K562 (cell line): ENCODE measurements around the gene DCAF12. TPM values are rescaled to one million over a fixed set of nuclear protein-coding genes. Genes with fewer than 3 reads are reported as not detected.
A peak's percentile ranks its signal among the peaks of the same experiment; 100 is the strongest.

Source experiments
- EGR1 ChIP-seq: fragments of 450-650 bp; conservative IDR thresholded peaks from 2 replicates; pipeline ENCODE4 v1.6.1; 2017; ENCODE audit warnings: mild to moderate bottlenecking
- ELF2 ChIP-seq: fragments of 250-450 bp; sonication (Bioruptor Pico); IDR thresholded peaks from 2 replicates; pipeline ENCODE4 v1.5.0; 2021; ENCODE audit warnings: mild to moderate bottlenecking
- HDAC1 ChIP-seq, 2 experiments: fragments of 450-650 bp; IDR thresholded peaks; 2 replicates each; pipeline ENCODE4 v1.6.1; 2016 to 2017; ENCODE audit warnings: inconsistent platforms in 1 of 2, mild to moderate bottlenecking in 1 of 2, moderate library complexity in 1 of 2
- HOXB6 ChIP-seq: fragments of 250-450 bp; sonication (Bioruptor Pico); IDR thresholded peaks from 2 replicates; pipeline ENCODE4 v1.5.1; 2022; ENCODE audit warnings: mild to moderate bottlenecking, borderline replicate concordance
- KLF13 ChIP-seq: fragments of 450-650 bp; IDR thresholded peaks from 2 replicates; pipeline ENCODE4 v1.6.1; 2016; ENCODE audit warnings: missing genetic modification characterization, low read depth, mild to moderate bottlenecking, missing compliant biosample characterization, moderate library complexity, borderline replicate concordance
- NFYB ChIP-seq: IDR thresholded peaks from 2 replicates; pipeline ENCODE4 v1.6.1; 2011; ENCODE audit warnings: mild to moderate bottlenecking, moderate library complexity; ENCODE audit not compliant: insufficient read length; ENCODE audit errors: extremely low read depth
- POLR2G ChIP-seq: fragments of 200-400 bp; formaldehyde crosslinking; IDR thresholded peaks from 2 replicates; pipeline ENCODE4 v1.6.1; 2017; ENCODE audit warnings: low read depth, mild to moderate bottlenecking, antibody characterized with exemption, low read length, moderate library complexity
- SMARCE1 ChIP-seq: fragments of 450-650 bp; IDR thresholded peaks from 2 replicates; pipeline ENCODE4 v1.7.1; 2016; ENCODE audit warnings: mild to moderate bottlenecking
- ZNF507 ChIP-seq: conservative IDR thresholded peaks from 2 replicates; pipeline ENCODE4 v1.6.1; 2017; ENCODE audit warnings: missing genetic modification characterization, missing compliant biosample characterization
- polyA plus RNA-seq, 8 experiments: library from polyadenylated mRNA; depleted of rRNA in 4 of 8; stranded (reverse) in 5 of 8; unstranded in 3 of 8; fragments of >200 nt; fragmentation: Nextera tagmentation in 2 of 8; fragmentation: Illumina TruSeq in 1 of 8; extraction: Ambion mirVana in 2 of 8; extraction: Trizol in 1 of 8; gene quantifications; 2 replicates each; pipeline versions ENCODE4 v1.2.1 to v1.2.3, GENCODE V29; 2011 to 2014; ENCODE audit warnings: inconsistent platforms in 1 of 8, missing spikeins in 1 of 8
- total RNA-seq, 7 experiments: library from RNA; depleted of rRNA in 6 of 7; stranded (reverse); fragments of >200 nt in 6 of 7; fragmentation: Illumina TruSeq in 2 of 7; extraction: Trizol in 2 of 7; gene quantifications; 2 replicates each; pipeline versions ENCODE4 v1.2.1 to v1.2.3, GENCODE V29; 2011 to 2021; ENCODE audit warnings: low replicate concordance in 1 of 7
- TF ChIP-seq, protein P1 (sequence below), 2 experiments: fragments of 450-650 bp in 1 of 2; sonication (generic) in 1 of 2; formaldehyde crosslinking in 1 of 2; IDR thresholded peaks; 2 replicates each; pipeline versions ENCODE4 v1.7.1 to v1.9.0; 2016 to 2022; ENCODE audit warnings: inconsistent platforms in 1 of 2, mild to moderate bottlenecking in 1 of 2, missing genetic modification reagents in 1 of 2
- TF ChIP-seq, protein P2 (sequence below): sonication (generic); formaldehyde crosslinking; IDR thresholded peaks from 2 replicates; pipeline ENCODE4 v1.8.0; 2022; ENCODE audit warnings: missing genetic modification reagents, mild to moderate bottlenecking, moderate library complexity, borderline replicate concordance
- TF ChIP-seq, protein P3 (sequence below): fragments of 250-450 bp; sonication (Bioruptor Pico); IDR thresholded peaks from 2 replicates; pipeline ENCODE4 v1.9.0; 2021; ENCODE audit warnings: mild to moderate bottlenecking, inconsistent platforms

DCAF12 gene
- total and polyA plus RNA-seq, 9 of the 15 experiments (the other 6 are each of a cell fraction or from before 2014, with no cell fraction given) = 10.9 to 59.6 (median 30.8) TPM

DNA sequence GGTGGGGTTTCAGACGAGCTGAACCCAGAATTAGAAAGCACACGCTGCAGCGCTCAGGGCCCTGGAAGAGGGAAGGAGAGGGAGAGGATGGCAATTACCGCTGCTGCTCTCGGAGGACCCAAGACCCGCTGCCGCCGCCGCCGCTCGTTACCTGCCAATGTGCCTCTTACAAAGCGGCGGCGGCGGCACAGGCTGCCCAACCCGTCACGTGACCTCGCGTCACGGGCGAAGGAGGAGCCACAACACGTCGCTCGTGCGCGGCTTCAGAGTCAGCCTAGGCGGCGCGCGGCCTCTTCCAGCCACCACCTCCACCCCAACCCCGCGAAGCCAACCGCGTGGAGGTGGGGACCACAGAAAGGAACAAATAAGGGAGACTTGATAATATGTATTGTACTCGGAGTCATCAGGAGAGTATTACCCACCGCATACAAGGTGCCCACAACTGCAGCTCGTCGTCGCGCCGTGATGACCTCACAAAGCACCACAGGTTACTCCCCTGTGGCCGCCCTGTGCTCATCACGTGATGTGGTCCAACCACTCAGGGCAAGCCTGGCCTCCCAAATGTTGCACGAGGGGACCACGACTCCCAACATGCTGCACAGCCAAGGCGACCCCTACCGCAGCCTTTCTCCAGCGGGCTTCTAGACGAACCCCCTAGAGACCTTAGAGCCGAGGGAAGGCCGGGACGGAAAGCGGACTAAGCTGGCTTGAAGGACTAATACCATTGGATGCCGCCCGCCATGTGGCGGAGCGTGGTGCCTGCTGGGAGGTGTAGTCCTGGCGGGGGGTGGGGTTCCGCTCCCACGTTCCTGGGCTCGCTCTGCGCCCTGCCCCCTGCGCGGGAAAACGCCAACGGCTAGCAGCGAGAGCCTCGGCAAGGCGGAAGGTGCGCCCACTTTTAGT, 77.5 kb downstream of the DCAF12 start, which contains the start of gene UBAP2 (continued):
- TF ChIP-seq, protein P1, sequence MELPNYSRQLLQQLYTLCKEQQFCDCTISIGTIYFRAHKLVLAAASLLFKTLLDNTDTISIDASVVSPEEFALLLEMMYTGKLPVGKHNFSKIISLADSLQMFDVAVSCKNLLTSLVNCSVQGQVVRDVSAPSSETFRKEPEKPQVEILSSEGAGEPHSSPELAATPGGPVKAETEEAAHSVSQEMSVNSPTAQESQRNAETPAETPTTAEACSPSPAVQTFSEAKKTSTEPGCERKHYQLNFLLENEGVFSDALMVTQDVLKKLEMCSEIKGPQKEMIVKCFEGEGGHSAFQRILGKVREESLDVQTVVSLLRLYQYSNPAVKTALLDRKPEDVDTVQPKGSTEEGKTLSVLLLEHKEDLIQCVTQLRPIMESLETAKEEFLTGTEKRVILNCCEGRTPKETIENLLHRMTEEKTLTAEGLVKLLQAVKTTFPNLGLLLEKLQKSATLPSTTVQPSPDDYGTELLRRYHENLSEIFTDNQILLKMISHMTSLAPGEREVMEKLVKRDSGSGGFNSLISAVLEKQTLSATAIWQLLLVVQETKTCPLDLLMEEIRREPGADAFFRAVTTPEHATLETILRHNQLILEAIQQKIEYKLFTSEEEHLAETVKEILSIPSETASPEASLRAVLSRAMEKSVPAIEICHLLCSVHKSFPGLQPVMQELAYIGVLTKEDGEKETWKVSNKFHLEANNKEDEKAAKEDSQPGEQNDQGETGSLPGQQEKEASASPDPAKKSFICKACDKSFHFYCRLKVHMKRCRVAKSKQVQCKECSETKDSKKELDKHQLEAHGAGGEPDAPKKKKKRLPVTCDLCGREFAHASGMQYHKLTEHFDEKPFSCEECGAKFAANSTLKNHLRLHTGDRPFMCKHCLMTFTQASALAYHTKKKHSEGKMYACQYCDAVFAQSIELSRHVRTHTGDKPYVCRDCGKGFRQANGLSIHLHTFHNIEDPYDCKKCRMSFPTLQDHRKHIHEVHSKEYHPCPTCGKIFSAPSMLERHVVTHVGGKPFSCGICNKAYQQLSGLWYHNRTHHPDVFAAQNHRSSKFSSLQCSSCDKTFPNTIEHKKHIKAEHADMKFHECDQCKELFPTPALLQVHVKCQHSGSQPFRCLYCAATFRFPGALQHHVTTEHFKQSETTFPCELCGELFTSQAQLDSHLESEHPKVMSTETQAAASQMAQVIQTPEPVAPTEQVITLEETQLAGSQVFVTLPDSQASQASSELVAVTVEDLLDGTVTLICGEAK (IDR thresholded peaks at IDR 0.05) = peak; percentile 11; the same call in 1 of the 2 replicates
- TF ChIP-seq, protein P1 (CRISPR knock-in tag; IDR thresholded peaks at IDR 0.05) = no peak
- TF ChIP-seq KLF13 (tag) = peak; percentile 77
- TF ChIP-seq ZNF507 (tag) = no peak
- TF ChIP-seq NFYB = peak; percentile 68
- TF ChIP-seq EGR1 = peak; percentile 44; the same call in 1 of the 2 replicates
- TF ChIP-seq, protein P2, sequence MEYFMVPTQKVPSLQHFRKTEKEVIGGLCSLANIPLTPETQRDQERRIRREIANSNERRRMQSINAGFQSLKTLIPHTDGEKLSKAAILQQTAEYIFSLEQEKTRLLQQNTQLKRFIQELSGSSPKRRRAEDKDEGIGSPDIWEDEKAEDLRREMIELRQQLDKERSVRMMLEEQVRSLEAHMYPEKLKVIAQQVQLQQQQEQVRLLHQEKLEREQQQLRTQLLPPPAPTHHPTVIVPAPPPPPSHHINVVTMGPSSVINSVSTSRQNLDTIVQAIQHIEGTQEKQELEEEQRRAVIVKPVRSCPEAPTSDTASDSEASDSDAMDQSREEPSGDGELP (CRISPR knock-in tag) = peak; percentile 71; the same call in 1 of the 2 replicates
- TF ChIP-seq HDAC1 (IDR thresholded peaks at IDR 0.05) = peak in 1 of 2 experiments; percentile 92; a peak in 2 of 4 replicates
- TF ChIP-seq SMARCE1 = 0 out of 2 replicates have a peak, but pooled peaks have one; percentile 4
- TF ChIP-seq, protein P3, sequence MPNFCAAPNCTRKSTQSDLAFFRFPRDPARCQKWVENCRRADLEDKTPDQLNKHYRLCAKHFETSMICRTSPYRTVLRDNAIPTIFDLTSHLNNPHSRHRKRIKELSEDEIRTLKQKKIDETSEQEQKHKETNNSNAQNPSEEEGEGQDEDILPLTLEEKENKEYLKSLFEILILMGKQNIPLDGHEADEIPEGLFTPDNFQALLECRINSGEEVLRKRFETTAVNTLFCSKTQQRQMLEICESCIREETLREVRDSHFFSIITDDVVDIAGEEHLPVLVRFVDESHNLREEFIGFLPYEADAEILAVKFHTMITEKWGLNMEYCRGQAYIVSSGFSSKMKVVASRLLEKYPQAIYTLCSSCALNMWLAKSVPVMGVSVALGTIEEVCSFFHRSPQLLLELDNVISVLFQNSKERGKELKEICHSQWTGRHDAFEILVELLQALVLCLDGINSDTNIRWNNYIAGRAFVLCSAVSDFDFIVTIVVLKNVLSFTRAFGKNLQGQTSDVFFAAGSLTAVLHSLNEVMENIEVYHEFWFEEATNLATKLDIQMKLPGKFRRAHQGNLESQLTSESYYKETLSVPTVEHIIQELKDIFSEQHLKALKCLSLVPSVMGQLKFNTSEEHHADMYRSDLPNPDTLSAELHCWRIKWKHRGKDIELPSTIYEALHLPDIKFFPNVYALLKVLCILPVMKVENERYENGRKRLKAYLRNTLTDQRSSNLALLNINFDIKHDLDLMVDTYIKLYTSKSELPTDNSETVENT = peak; percentile 42; the same call in 1 of the 2 replicates
- peak; percentile 98 for TF ChIP-seq POLR2G
- no peak for TF ChIP-seq HOXB6 (CRISPR knock-in tag)
- peak; percentile 47; the same call in 1 of the 2 replicates for TF ChIP-seq ELF2 (CRISPR knock-in tag)
